WTC11 (cell line): ENCODE results near the gene MCEMP1.
"Not testable (repeated sequence)": the region's sequence is repeated elsewhere in the genome, so short reads cannot be mapped to it uniquely, and the experiment has no call there.

ENCODE experiments used
- CBFB ChIP-seq: sonication (generic); formaldehyde crosslinking; IDR thresholded peaks from 2 replicates; pipeline ENCODE4 v1.8.1; 2022; ENCODE audit warnings: mild to moderate bottlenecking, low read depth, missing genetic modification reagents
- EMX1 ChIP-seq: fragments of 250-450 bp; sonication (Bioruptor Pico); IDR thresholded peaks from 2 replicates; pipeline ENCODE4 v1.8.0; 2021; ENCODE audit warnings: mild to moderate bottlenecking
- ZNF416 ChIP-seq: fragments of 250-450 bp; sonication (Bioruptor Pico); IDR thresholded peaks from 2 replicates; pipeline ENCODE4 v1.9.0; 2021; ENCODE audit warnings: mild to moderate bottlenecking, inconsistent platforms
- TF ChIP-seq, protein P1 (sequence below): fragments of 200-600 bp; IDR thresholded peaks from 2 replicates; pipeline ENCODE4 v1.8.0; 2022; ENCODE audit warnings: antibody characterized with exemption
- TF ChIP-seq, protein P2 (sequence below): sonication (generic); formaldehyde crosslinking; IDR thresholded peaks from 2 replicates; pipeline ENCODE4 v1.8.1; 2023; ENCODE audit warnings: mild to moderate bottlenecking, missing genetic modification reagents, moderate library complexity
- TF ChIP-seq, protein P3 (sequence below): sonication (generic); formaldehyde crosslinking; IDR thresholded peaks from 2 replicates; pipeline ENCODE4 v1.8.1; 2022; ENCODE audit warnings: low read depth, missing genetic modification reagents, borderline replicate concordance

DNA sequence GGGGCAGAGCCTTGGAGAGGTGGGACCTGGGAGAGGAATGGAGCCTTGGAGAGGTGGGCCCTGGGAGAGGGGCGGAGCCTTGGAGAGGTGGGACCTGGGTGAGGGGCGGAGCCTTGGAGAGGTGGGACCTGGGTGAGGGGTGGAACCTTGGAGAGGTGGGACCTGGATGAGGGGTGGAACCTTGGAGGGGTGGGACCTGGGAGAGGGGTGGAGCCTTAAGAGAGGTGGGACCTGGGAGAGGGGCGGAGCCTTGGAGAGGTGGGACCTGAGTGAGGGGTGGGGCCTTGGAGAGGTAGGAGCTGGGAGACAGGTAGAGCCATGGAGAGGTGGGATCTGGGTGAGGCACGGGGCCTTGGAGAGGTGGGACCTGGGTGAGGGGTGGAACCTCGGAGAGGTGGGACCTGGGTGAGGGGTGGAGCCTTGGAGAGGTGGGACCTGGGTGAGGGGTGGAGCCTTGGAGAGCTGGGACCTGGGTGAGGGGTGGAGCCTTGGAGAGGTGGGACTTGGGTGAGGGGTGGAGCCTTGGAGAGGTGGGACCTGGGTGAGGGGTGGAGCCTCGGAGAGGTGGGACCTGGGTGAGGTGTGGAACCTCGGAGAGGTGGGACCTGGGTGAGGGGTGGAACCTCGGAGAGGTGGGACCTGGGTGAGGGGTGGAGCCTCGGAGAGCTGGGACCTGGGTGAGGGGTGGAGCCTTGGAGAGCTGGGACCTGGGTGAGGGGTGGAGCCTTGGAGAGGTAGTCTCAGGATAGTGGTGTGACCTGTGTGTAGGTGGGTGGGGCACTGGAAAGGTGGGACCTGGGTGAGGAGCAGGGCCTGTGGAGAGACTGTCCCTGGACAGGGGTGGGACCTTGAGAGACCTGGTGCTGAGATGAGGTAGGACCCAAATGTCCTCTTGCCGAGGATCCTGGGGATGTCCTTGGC is 33.0 kb upstream of the MCEMP1 start:
- TF ChIP-seq, protein P1, sequence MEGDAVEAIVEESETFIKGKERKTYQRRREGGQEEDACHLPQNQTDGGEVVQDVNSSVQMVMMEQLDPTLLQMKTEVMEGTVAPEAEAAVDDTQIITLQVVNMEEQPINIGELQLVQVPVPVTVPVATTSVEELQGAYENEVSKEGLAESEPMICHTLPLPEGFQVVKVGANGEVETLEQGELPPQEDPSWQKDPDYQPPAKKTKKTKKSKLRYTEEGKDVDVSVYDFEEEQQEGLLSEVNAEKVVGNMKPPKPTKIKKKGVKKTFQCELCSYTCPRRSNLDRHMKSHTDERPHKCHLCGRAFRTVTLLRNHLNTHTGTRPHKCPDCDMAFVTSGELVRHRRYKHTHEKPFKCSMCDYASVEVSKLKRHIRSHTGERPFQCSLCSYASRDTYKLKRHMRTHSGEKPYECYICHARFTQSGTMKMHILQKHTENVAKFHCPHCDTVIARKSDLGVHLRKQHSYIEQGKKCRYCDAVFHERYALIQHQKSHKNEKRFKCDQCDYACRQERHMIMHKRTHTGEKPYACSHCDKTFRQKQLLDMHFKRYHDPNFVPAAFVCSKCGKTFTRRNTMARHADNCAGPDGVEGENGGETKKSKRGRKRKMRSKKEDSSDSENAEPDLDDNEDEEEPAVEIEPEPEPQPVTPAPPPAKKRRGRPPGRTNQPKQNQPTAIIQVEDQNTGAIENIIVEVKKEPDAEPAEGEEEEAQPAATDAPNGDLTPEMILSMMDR, result not testable (repeated sequence)
- not testable (repeated sequence) for TF ChIP-seq CBFB (CRISPR knock-in tag); EMX1; ZNF416 (CRISPR knock-in tag)
- TF ChIP-seq, protein P2, sequence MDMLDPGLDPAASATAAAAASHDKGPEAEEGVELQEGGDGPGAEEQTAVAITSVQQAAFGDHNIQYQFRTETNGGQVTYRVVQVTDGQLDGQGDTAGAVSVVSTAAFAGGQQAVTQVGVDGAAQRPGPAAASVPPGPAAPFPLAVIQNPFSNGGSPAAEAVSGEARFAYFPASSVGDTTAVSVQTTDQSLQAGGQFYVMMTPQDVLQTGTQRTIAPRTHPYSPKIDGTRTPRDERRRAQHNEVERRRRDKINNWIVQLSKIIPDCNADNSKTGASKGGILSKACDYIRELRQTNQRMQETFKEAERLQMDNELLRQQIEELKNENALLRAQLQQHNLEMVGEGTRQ (CRISPR knock-in tag), result not testable (repeated sequence)
- TF ChIP-seq, protein P3, sequence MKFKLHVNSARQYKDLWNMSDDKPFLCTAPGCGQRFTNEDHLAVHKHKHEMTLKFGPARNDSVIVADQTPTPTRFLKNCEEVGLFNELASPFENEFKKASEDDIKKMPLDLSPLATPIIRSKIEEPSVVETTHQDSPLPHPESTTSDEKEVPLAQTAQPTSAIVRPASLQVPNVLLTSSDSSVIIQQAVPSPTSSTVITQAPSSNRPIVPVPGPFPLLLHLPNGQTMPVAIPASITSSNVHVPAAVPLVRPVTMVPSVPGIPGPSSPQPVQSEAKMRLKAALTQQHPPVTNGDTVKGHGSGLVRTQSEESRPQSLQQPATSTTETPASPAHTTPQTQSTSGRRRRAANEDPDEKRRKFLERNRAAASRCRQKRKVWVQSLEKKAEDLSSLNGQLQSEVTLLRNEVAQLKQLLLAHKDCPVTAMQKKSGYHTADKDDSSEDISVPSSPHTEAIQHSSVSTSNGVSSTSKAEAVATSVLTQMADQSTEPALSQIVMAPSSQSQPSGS (CRISPR knock-in tag), result not testable (repeated sequence)
